GM12878 (cell line): ENCODE data around the gene PAQR9. TPM values are rescaled to one million over a fixed set of nuclear protein-coding genes. Genes with fewer than 3 reads are reported as not detected.

Experiments
- ATAC-seq: fragments of 200-7000 bp; cut with Tn5 transposase; 3 replicates; pipeline ENCODE4 v1.9.1; 2020; ENCODE audit warnings: mild to moderate bottlenecking, moderate library complexity
- BruUV-seq: library from RNA; stranded (reverse); fragments of 400-500 nt; replicated peaks from 2 replicates; lab custom pipeline; 2021; lab: Mats Ljungman, UMichigan
- CTCF ChIA-PET: fragments of 300-600 bp; sonication (Branson Sonifier 250); formaldehyde crosslinking; extraction: SDS; loops from one replicate; lab custom pipeline; 2021; ENCODE audit warnings: inconsistent platforms; lab: Yijun Ruan, JAX
- POLR2A ChIA-PET: fragments of 350-600 bp; formaldehyde crosslinking; extraction: SDS; loops from one replicate; lab custom pipeline; 2021; ENCODE audit warnings: inconsistent platforms; lab: Charles Lee
- RAD21 ChIA-PET: fragments of 300-600 bp; sonication (Branson Sonifier 250); formaldehyde crosslinking; loops from one replicate; lab custom pipeline; 2023; ENCODE audit warnings: antibody characterized with exemption; ENCODE audit not compliant: unreplicated experiment; lab: Charles Lee
- SMC1A ChIA-PET: fragments of 300-600 bp; sonication (Branson Sonifier 250); formaldehyde crosslinking; loops from one replicate; lab custom pipeline; 2023; ENCODE audit not compliant: unreplicated experiment, uncharacterized antibody; lab: Charles Lee
- DNase-seq: peaks from one replicate; pipeline ENCODE4 v3.0.0-alpha.2; 2011; ENCODE audit warnings: low read depth, low spot score
- FAIRE-seq: peaks from 3 replicates; lab custom pipeline; 2011; peaks lifted over from hg19 to GRCh38; lab: Jason Lieb, UNC
- H2AFZ ChIP-seq: 2 replicates; pipeline ENCODE4 v1.6.0; 2011; ENCODE audit warnings: low read depth, low read length, control low read depth; ENCODE audit not compliant: control insufficient read depth
- H3K27ac ChIP-seq: 2 replicates; pipeline ENCODE4 v1.5.1; 2011; ENCODE audit warnings: control low read depth; ENCODE audit not compliant: control insufficient read depth, insufficient read depth
- H3K27me3 ChIP-seq, 2 experiments: replicated peaks in 1 of 2; 2 replicates each; pipeline versions ENCODE4 v1.6.0 to v1.6.1; 2011; ENCODE audit warnings: low read length in 1 of 2; ENCODE audit not compliant: control insufficient read depth in 2 of 2, insufficient read depth in 2 of 2
- H3K36me3 ChIP-seq, 2 experiments: 2 replicates each; pipeline ENCODE4 v1.5.1; 2011; ENCODE audit warnings: low read length in 1 of 2; ENCODE audit not compliant: control insufficient read depth in 2 of 2, insufficient read depth in 2 of 2
- H3K4me1 ChIP-seq: 2 replicates; pipeline ENCODE4 v1.6.1; 2011; ENCODE audit warnings: mild to moderate bottlenecking, low read length, moderate library complexity, mixed read lengths; ENCODE audit not compliant: control insufficient read depth, insufficient read depth
- H3K4me2 ChIP-seq: 2 replicates; pipeline ENCODE4 v1.6.0; 2011; ENCODE audit warnings: control low read depth; ENCODE audit not compliant: control insufficient read depth, insufficient read depth
- H3K4me3 ChIP-seq: fragments of 200-600 bp; sonication (generic); 2 replicates; pipeline ENCODE4 v1.5.1; 2016
- H3K79me2 ChIP-seq: 2 replicates; pipeline ENCODE4 v1.6.0; 2011; ENCODE audit warnings: low read length; ENCODE audit not compliant: control insufficient read depth, insufficient read depth
- H3K9ac ChIP-seq: 2 replicates; pipeline ENCODE4 v1.8.0; 2011; ENCODE audit warnings: low read length, control low read depth, mixed read lengths; ENCODE audit not compliant: control insufficient read depth, insufficient read depth
- H3K9me3 ChIP-seq: replicated peaks from 3 replicates; pipeline ENCODE4 v1.5.1; 2011; ENCODE audit warnings: mild to moderate bottlenecking, low read length; ENCODE audit not compliant: control insufficient read depth, insufficient read depth
- H4K20me1 ChIP-seq: 2 replicates; pipeline ENCODE4 v1.6.0; 2011; ENCODE audit not compliant: control insufficient read depth, insufficient read depth
- CBX3 ChIP-seq: fragments of 200-600 bp; sonication (generic); IDR thresholded peaks from 2 replicates; pipeline ENCODE4 v1.6.1; 2016; ENCODE audit warnings: low read depth, borderline replicate concordance
- ETV6 ChIP-seq, 2 experiments: fragments of 450-650 bp in 1 of 2; IDR thresholded peaks in 1 of 2; conservative IDR thresholded peaks in 1 of 2; 2 replicates each; pipeline ENCODE4 v1.6.1; 2014; ENCODE audit warnings: antibody characterized with exemption in 1 of 2, borderline replicate concordance in 1 of 2, low read depth in 1 of 2, mild to moderate bottlenecking in 1 of 2, moderate library complexity in 1 of 2
- FOS ChIP-seq: IDR thresholded peaks from 3 replicates; pipeline ENCODE4 v1.6.1; 2011; ENCODE audit warnings: borderline replicate concordance; ENCODE audit not compliant: insufficient read length; ENCODE audit errors: extremely low read depth
- GABPA ChIP-seq: IDR thresholded peaks from 2 replicates; pipeline ENCODE4 v1.6.1; 2014; ENCODE audit warnings: antibody characterized with exemption, low read depth, mild to moderate bottlenecking, inconsistent platforms
- HDAC6 ChIP-seq: fragments of 200-600 bp; sonication (generic); IDR thresholded peaks from one replicate; pipeline ENCODE4 v1.8.0; 2017; ENCODE audit warnings: antibody characterized with exemption; ENCODE audit not compliant: unreplicated experiment
- IKZF1 ChIP-seq: fragments of 450-650 bp; conservative IDR thresholded peaks from 2 replicates; pipeline ENCODE4 v1.6.1; 2017; ENCODE audit warnings: antibody characterized with exemption, mild to moderate bottlenecking
- KAT2A ChIP-seq: conservative IDR thresholded peaks from 2 replicates; pipeline ENCODE4 v1.6.1; 2011; ENCODE audit warnings: low read depth, low read length; ENCODE audit not compliant: control insufficient read depth
- MEF2A ChIP-seq: IDR thresholded peaks from 2 replicates; pipeline ENCODE4 v1.6.1; 2011; ENCODE audit warnings: low read depth, mild to moderate bottlenecking, low read length, moderate library complexity; ENCODE audit not compliant: insufficient read depth
- RAD51 ChIP-seq: fragments of 450-650 bp; IDR thresholded peaks from 2 replicates; pipeline ENCODE4 v1.6.1; 2016; ENCODE audit warnings: moderate library complexity, mild to moderate bottlenecking, inconsistent platforms
- RFX5 ChIP-seq: IDR thresholded peaks from 2 replicates; pipeline ENCODE4 v1.6.1; 2011; ENCODE audit warnings: low read depth, low read length, improper control_type of control experiment
- SMC3 ChIP-seq: IDR thresholded peaks from 2 replicates; pipeline ENCODE4 v1.6.1; 2011; ENCODE audit warnings: low read length, improper control_type of control experiment, borderline replicate concordance
- STAT3 ChIP-seq: IDR thresholded peaks from 2 replicates; pipeline ENCODE4 v1.6.1; 2011; ENCODE audit warnings: low read depth, low read length, improper control_type of control experiment
- SUZ12 ChIP-seq: fragments of 200-600 bp; sonication (generic); IDR thresholded peaks from one replicate; pipeline ENCODE4 v1.6.1; 2018; ENCODE audit warnings: antibody characterized with exemption, mild to moderate bottlenecking; ENCODE audit not compliant: unreplicated experiment
- YBX1 ChIP-seq: fragments of 450-650 bp; IDR thresholded peaks from 2 replicates; pipeline ENCODE4 v1.6.1; 2016; ENCODE audit warnings: antibody characterized with exemption
- WGBS: methylation state at CpG from one replicate; pipeline ENCODE4 v1.1.6; 2016; ENCODE audit warnings: low lambda C conversion rate; ENCODE audit not compliant: insufficient replicate concordance, insufficient coverage; ENCODE audit errors: missing lambda C conversion rate; 5-methylcytosine and 5-hydroxymethylcytosine counted together
- in situ Hi-C: fragments of 300-500 bp; cut with MboI; formaldehyde crosslinking; loops from 9 replicates; pipeline ENCODE4 v1.14.3; 2018; ENCODE audit warnings: mixed read lengths
- intact Hi-C: fragments of 100-400 bp; cut with micrococcal nuclease; formaldehyde crosslinking; loops from one replicate; pipeline ENCODE4 v1.14.2; 2022; ENCODE audit not compliant: unreplicated experiment
- polyA plus RNA-seq, 11 experiments: library from polyadenylated mRNA; depleted of rRNA in 4 of 11; unstranded in 6 of 11; stranded (reverse) in 5 of 11; fragments of >200 nt; fragmentation: Nextera tagmentation in 4 of 11; fragmentation: Illumina TruSeq in 1 of 11; extraction: Ambion mirVana in 4 of 11; extraction: Trizol in 1 of 11; gene quantifications; 1 replicate in 1 of 11; 2 replicates in 10 of 11; pipeline versions ENCODE4 v1.2.1 to v1.2.3, GENCODE V29; 2011 to 2016; ENCODE audit warnings: inconsistent platforms in 2 of 11, missing spikeins in 2 of 11, low read depth in 1 of 11
- total RNA-seq, 4 experiments: library from RNA; depleted of rRNA in 3 of 4; stranded (reverse); fragments of >200 nt in 3 of 4; fragmentation: Illumina TruSeq in 1 of 4; extraction: Trizol in 1 of 4; gene quantifications; 2 replicates each; pipeline versions ENCODE4 v1.2.1 to v1.2.3, GENCODE V29; 2013 to 2021
- TF ChIP-seq, protein P1 (sequence below): fragments of 150-350 bp; IDR thresholded peaks from 2 replicates; pipeline ENCODE4 v1.6.1; 2016; ENCODE audit warnings: low read depth, low read length
- TF ChIP-seq, protein P2 (sequence below): fragments of 450-650 bp; IDR thresholded peaks from 2 replicates; pipeline ENCODE4 v1.6.1; 2017; ENCODE audit warnings: mild to moderate bottlenecking, moderate library complexity

PAQR9 gene
- total and polyA plus RNA-seq, 10 of the 15 experiments (the other 5 are each of a cell fraction or from before 2014, with no cell fraction given), result not detected

DNA sequence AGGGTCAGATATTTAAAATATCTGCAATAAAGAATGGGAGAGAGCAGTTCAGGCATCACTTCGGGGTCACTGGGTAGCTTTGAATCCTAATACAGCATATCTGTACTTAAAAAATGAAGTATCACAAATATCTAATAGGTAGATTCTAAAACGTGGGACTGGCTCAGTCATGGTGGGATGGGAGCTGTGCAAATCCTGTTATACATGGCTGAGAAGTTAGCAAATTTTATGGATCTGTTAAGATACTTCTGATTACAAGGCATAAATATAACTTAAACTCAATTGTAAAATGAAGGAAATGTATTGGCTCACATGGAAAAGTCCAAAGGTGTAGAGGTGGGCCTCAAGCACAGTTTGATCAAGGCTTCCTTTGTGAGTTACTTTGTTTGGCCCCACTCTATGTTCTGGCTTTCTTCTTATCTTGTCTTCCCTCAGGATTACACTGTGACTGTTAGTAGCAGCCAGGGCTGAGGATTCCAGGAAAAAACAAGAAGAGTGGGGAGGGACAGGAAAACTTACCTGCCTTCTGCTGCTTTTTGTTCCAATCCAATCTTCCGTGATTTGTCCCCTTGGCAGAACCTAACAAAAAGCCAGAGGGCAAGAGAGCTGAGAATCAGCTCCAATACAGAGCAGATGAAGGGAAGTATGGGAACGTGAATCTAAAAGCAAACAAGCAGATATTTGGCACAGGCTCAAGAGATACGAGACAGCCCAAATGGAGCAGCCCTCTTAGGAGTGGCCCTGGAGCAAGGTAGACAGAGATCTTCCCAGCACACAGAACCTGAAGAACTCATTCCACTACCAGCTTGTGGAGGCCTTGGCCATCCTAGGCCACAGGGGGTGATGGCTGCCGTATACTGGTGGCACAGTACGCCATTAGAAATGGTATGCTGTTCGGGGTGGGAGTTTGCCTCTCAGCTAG, 10.9 kb downstream of the PAQR9 start:
- no peak overlapping the region for H3K4me3 ChIP-seq
- H3K9ac ChIP-seq, result no peak overlapping the region
- H3K27me3 ChIP-seq, result peaks cover 1 to 11% of the 10 kb centered on the region in 2 experiments; a peak in 3 of 4 replicates
- H3K4me1 ChIP-seq, result no peaks in the 10 kb centered on the region; the same call in 1 of the 2 replicates
- FAIRE-seq (no peak), ATAC-seq (no peak), DNase-seq (no peak)
- H3K36me3 ChIP-seq, result no peaks in the 10 kb centered on the region
- H4K20me1 ChIP-seq, result no peaks in the 10 kb centered on the region
- WGBS, result 30% methylated on average over 8 of the region's 8 CpGs
- H3K79me2 ChIP-seq, result no peaks in the 10 kb centered on the region
- ChIA-PET CTCF (interaction anchor here (1.2 to 2.5 kb wide), 2 partner anchors 13 to 35 kb away, joined by 3 to 5 read pairs; no protein-coding TSS in a partner anchor), SMC1A (interaction anchor here (1.2 kb wide), 1 partner anchor 111 kb away, joined by 3 read pairs; no protein-coding TSS in a partner anchor), RAD21 (no interaction called here), POLR2A (no interaction called here)
- H3K9me3 ChIP-seq, result no peaks in the 10 kb centered on the region; the same call in 2 of the 3 replicates
- BruUV-seq, result no TSS peak
- no peak overlapping the region for H3K27ac ChIP-seq
- H3K4me2 ChIP-seq, result no peak overlapping the region
- intact Hi-C loops, result no loop called here
- no peak overlapping the region for H2AFZ ChIP-seq
- in situ Hi-C loops, result no loop called here
- TF ChIP-seq YBX1 (no peak), ETV6 (conservative IDR thresholded peaks at IDR 0.05 in 1 of 2, IDR thresholded peaks at IDR 0.05 in 1 of 2; ENCODE audit: borderline replicate concordance in 1 of 2, low read depth in 1 of 2) (no peak), GABPA (no peak), SUZ12 (no peak), CBX3 (no peak), RFX5 (no peak), IKZF1 (no peak), HDAC6 (no peak), KAT2A (no peak), SMC3 (no peak), MEF2A (no peak), FOS (no peak), RAD51 (no peak), STAT3 (no peak)
- TF ChIP-seq, protein P1, sequence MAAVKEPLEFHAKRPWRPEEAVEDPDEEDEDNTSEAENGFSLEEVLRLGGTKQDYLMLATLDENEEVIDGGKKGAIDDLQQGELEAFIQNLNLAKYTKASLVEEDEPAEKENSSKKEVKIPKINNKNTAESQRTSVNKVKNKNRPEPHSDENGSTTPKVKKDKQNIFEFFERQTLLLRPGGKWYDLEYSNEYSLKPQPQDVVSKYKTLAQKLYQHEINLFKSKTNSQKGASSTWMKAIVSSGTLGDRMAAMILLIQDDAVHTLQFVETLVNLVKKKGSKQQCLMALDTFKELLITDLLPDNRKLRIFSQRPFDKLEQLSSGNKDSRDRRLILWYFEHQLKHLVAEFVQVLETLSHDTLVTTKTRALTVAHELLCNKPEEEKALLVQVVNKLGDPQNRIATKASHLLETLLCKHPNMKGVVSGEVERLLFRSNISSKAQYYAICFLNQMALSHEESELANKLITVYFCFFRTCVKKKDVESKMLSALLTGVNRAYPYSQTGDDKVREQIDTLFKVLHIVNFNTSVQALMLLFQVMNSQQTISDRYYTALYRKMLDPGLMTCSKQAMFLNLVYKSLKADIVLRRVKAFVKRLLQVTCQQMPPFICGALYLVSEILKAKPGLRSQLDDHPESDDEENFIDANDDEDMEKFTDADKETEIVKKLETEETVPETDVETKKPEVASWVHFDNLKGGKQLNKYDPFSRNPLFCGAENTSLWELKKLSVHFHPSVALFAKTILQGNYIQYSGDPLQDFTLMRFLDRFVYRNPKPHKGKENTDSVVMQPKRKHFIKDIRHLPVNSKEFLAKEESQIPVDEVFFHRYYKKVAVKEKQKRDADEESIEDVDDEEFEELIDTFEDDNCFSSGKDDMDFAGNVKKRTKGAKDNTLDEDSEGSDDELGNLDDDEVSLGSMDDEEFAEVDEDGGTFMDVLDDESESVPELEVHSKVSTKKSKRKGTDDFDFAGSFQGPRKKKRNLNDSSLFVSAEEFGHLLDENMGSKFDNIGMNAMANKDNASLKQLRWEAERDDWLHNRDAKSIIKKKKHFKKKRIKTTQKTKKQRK, result no peak
- TF ChIP-seq, protein P2, sequence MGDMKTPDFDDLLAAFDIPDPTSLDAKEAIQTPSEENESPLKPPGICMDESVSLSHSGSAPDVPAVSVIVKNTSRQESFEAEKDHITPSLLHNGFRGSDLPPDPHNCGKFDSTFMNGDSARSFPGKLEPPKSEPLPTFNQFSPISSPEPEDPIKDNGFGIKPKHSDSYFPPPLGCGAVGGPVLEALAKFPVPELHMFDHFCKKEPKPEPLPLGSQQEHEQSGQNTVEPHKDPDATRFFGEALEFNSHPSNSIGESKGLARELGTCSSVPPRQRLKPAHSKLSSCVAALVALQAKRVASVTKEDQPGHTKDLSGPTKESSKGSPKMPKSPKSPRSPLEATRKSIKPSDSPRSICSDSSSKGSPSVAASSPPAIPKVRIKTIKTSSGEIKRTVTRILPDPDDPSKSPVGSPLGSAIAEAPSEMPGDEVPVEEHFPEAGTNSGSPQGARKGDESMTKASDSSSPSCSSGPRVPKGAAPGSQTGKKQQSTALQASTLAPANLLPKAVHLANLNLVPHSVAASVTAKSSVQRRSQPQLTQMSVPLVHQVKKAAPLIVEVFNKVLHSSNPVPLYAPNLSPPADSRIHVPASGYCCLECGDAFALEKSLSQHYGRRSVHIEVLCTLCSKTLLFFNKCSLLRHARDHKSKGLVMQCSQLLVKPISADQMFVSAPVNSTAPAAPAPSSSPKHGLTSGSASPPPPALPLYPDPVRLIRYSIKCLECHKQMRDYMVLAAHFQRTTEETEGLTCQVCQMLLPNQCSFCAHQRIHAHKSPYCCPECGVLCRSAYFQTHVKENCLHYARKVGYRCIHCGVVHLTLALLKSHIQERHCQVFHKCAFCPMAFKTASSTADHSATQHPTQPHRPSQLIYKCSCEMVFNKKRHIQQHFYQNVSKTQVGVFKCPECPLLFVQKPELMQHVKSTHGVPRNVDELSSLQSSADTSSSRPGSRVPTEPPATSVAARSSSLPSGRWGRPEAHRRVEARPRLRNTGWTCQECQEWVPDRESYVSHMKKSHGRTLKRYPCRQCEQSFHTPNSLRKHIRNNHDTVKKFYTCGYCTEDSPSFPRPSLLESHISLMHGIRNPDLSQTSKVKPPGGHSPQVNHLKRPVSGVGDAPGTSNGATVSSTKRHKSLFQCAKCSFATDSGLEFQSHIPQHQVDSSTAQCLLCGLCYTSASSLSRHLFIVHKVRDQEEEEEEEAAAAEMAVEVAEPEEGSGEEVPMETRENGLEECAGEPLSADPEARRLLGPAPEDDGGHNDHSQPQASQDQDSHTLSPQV, result no peak
